DND-41 (cell line): ENCODE data around the gene C5.
"Not testable (repeated sequence)": the region's sequence is repeated elsewhere in the genome, so short reads cannot be mapped to it uniquely, and the experiment has no call there.

ENCODE experiments used
- ATAC-seq: fragments of 200-7000 bp; cut with Tn5 transposase; 3 replicates; pipeline ENCODE4 v1.9.1; 2021; ENCODE audit warnings: low read depth; ENCODE audit not compliant: insufficient read depth
- DNase-seq: peaks from one replicate; pipeline ENCODE4 v3.0.0-alpha.2; 2020
- H2AFZ ChIP-seq: 2 replicates; pipeline ENCODE4 v1.6.0; 2012; ENCODE audit warnings: low read depth, low read length
- H3K27ac ChIP-seq: 2 replicates; pipeline ENCODE4 v1.5.1; 2012; ENCODE audit warnings: low read length, inconsistent platforms
- H3K27me3 ChIP-seq: fragments of 200-600 bp; sonication (generic); 2 replicates; pipeline ENCODE4 v1.6.0; 2012; ENCODE audit warnings: low read length, mild to moderate bottlenecking, inconsistent platforms; ENCODE audit not compliant: insufficient read depth, poor library complexity
- H3K36me3 ChIP-seq: 2 replicates; pipeline ENCODE4 v1.5.1; 2012; ENCODE audit warnings: low read length, inconsistent platforms; ENCODE audit not compliant: insufficient read depth
- H3K4me1 ChIP-seq: 2 replicates; pipeline ENCODE4 v1.5.1; 2012; ENCODE audit warnings: mild to moderate bottlenecking, low read length; ENCODE audit not compliant: insufficient read depth
- H3K4me2 ChIP-seq: 2 replicates; pipeline ENCODE4 v1.6.0; 2012; ENCODE audit warnings: mild to moderate bottlenecking, moderate library complexity, low read length, inconsistent platforms; ENCODE audit not compliant: insufficient read depth
- H3K4me3 ChIP-seq, 2 experiments: fragments of 200-600 bp in 1 of 2; shearing (Covaris generic) in 1 of 2; 2 replicates each; pipeline ENCODE4 v1.5.1; 2012 to 2016; ENCODE audit warnings: inconsistent platforms in 2 of 2, low read length in 2 of 2, mild to moderate bottlenecking in 2 of 2, low read depth in 1 of 2, moderate library complexity in 1 of 2
- H3K79me2 ChIP-seq: 2 replicates; pipeline ENCODE4 v1.6.0; 2012; ENCODE audit warnings: low read length, inconsistent platforms; ENCODE audit not compliant: insufficient read depth
- H3K9ac ChIP-seq: 2 replicates; pipeline ENCODE4 v1.6.0; 2012; ENCODE audit warnings: low read depth, mild to moderate bottlenecking, inconsistent platforms, low read length, moderate library complexity
- H3K9me3 ChIP-seq: 2 replicates; pipeline ENCODE4 v1.5.1; 2012; ENCODE audit warnings: low read length, moderate library complexity, mild to moderate bottlenecking, inconsistent platforms; ENCODE audit not compliant: insufficient read depth, severe bottlenecking
- H4K20me1 ChIP-seq: 2 replicates; pipeline ENCODE4 v1.6.0; 2012; ENCODE audit warnings: low read length; ENCODE audit not compliant: insufficient read depth
- EZH2 ChIP-seq: IDR thresholded peaks from 3 replicates; pipeline ENCODE4 v1.6.1; 2012; ENCODE audit warnings: borderline replicate concordance, low read depth, mild to moderate bottlenecking, moderate library complexity, low read length, inconsistent platforms; ENCODE audit not compliant: severe bottlenecking
- TF ChIP-seq, protein P1 (sequence below): IDR thresholded peaks from 2 replicates; pipeline ENCODE4 v1.5.1; 2012; ENCODE audit warnings: borderline replicate concordance, low read length, moderate library complexity, mild to moderate bottlenecking; ENCODE audit not compliant: poor library complexity, severe bottlenecking; ENCODE audit errors: extremely low read depth

The C5 gene

GRCh38 chr9:121029469-121029868, 20.6 kb downstream of the C5 start:
- no peak for ATAC-seq
- Histone ChIP-seq H3K36me3 (no peaks in the 10 kb centered on the region), H3K27ac (no peak overlapping the region), H3K4me3 (no peak overlapping the region), H3K9me3 (no peaks in the 10 kb centered on the region), H3K27me3 (no peaks in the 10 kb centered on the region), H3K79me2 (no peaks in the 10 kb centered on the region), H3K4me1 (no peaks in the 10 kb centered on the region), H2AFZ (no peak overlapping the region), H4K20me1 (no peaks in the 10 kb centered on the region), H3K9ac (no peak overlapping the region), H3K4me2 (no peak overlapping the region)
- no peak for TF ChIP-seq EZH2
- TF ChIP-seq, protein P1, sequence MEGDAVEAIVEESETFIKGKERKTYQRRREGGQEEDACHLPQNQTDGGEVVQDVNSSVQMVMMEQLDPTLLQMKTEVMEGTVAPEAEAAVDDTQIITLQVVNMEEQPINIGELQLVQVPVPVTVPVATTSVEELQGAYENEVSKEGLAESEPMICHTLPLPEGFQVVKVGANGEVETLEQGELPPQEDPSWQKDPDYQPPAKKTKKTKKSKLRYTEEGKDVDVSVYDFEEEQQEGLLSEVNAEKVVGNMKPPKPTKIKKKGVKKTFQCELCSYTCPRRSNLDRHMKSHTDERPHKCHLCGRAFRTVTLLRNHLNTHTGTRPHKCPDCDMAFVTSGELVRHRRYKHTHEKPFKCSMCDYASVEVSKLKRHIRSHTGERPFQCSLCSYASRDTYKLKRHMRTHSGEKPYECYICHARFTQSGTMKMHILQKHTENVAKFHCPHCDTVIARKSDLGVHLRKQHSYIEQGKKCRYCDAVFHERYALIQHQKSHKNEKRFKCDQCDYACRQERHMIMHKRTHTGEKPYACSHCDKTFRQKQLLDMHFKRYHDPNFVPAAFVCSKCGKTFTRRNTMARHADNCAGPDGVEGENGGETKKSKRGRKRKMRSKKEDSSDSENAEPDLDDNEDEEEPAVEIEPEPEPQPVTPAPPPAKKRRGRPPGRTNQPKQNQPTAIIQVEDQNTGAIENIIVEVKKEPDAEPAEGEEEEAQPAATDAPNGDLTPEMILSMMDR, result no peak
- DNase-seq, result no peak

DNA sequence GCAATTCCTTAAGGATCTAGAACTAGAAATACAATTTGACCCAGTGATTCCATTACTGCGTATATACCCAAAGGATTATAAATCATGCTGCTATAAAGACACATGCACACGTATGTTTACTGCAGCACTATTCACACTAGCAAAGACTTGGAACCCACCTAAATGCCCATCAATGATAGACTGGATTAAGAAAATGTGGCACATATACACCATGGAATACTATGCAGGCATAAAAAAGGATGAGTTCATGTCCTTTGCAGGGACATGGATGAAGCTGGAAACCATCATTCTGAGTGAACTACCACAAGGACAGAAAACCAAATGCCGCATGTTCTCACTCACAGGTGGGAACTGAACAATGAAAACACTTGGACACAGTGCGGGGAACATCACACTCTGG, 21.8 kb downstream of the C5 start:
- not testable (repeated sequence) for ATAC-seq, H3K9me3 ChIP-seq, H4K20me1 ChIP-seq, H2AFZ ChIP-seq, DNase-seq, H3K79me2 ChIP-seq, H3K4me1 ChIP-seq, H3K9ac ChIP-seq, H3K27ac ChIP-seq, H3K36me3 ChIP-seq, H3K27me3 ChIP-seq, H3K4me3 ChIP-seq, H3K4me2 ChIP-seq

DNA sequence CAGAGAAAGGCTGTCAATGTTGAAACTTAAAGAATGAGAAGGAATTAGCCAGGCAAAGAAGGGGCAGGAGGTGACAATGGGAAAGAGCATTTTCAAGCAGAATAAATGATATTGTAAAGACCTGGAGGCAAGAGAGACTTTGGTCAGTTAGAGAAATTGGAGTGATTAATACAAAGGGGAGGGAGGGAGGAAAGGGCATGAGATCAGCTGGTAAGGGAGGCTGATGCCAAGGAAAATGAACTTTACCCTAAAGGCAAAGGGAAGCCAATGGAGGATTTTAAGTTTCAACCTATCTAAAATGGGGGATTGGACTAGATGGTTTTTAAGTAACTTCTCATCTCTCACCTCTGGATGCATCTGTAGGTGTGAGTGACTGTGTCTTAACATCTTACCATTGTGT, 23.3 kb downstream of the C5 start:
- H3K4me1 ChIP-seq, result no peaks in the 10 kb centered on the region
- DNase-seq (no peak), ATAC-seq (no peak)
- no peak overlapping the region for H3K4me3 ChIP-seq
- H3K79me2 ChIP-seq, result no peaks in the 10 kb centered on the region
- no peaks in the 10 kb centered on the region for H4K20me1 ChIP-seq
- no peaks in the 10 kb centered on the region for H3K9me3 ChIP-seq
- TF ChIP-seq, protein P1, result no peak
- TF ChIP-seq EZH2, result no peak
- H3K27me3 ChIP-seq, result no peaks in the 10 kb centered on the region
- no peak overlapping the region for H3K9ac ChIP-seq
- no peak overlapping the region for H2AFZ ChIP-seq
- no peaks in the 10 kb centered on the region for H3K36me3 ChIP-seq
- no peak overlapping the region for H3K27ac ChIP-seq
- no peak overlapping the region for H3K4me2 ChIP-seq

- no peak overlapping the region for H3K27ac ChIP-seq
- no peak overlapping the region for H3K4me3 ChIP-seq
- H2AFZ ChIP-seq, result no peak overlapping the region
- H3K9me3 ChIP-seq, result no peaks in the 10 kb centered on the region
- no peak for DNase-seq
- no peaks in the 10 kb centered on the region for H3K27me3 ChIP-seq
- H4K20me1 ChIP-seq, result no peaks in the 10 kb centered on the region
- H3K4me1 ChIP-seq, result no peaks in the 10 kb centered on the region
- ATAC-seq, result no peak
- no peaks in the 10 kb centered on the region for H3K36me3 ChIP-seq
- H3K4me2 ChIP-seq, result no peak overlapping the region
- H3K79me2 ChIP-seq, result no peaks in the 10 kb centered on the region
- no peak overlapping the region for H3K9ac ChIP-seq
- TF ChIP-seq EZH2, result no peak
- TF ChIP-seq, protein P1, result no peak
Measured at GRCh38 chr9:121026260-121026691, 23.8 kb downstream of the C5 start.
